D721Med (cell line): Measurements from ENCODE around the gene HPS4.

Source experiments
- DNase-seq: peaks from one replicate; pipeline ENCODE4 v3.0.0; 2011; ENCODE audit warnings: low spot score; ENCODE audit not compliant: insufficient read length
- FAIRE-seq: peaks from 2 replicates; lab custom pipeline; 2011; peaks lifted over from hg19 to GRCh38; lab: Jason Lieb, UNC
- CTCF ChIP-seq: IDR thresholded peaks from 2 replicates; pipeline ENCODE4 v1.5.1; 2012; ENCODE audit warnings: mild to moderate bottlenecking, control low read depth; ENCODE audit not compliant: insufficient read depth; ENCODE audit errors: missing control alignments

The HPS4 gene

GRCh38 chr22:26494506-26494905 lies 10.9 kb upstream of the HPS4 start:
- no peak for TF ChIP-seq CTCF
- no peak for FAIRE-seq

GRCh38 chr22:26492220-26492619 lies 8.6 kb upstream of the HPS4 start:
- no peak for TF ChIP-seq CTCF
- DNase-seq (no peak), FAIRE-seq (no peak)

More at GRCh38 chr22:26494506-26494905, 10.9 kb upstream of the HPS4 start:
- DNase-seq = no peak

- TF ChIP-seq CTCF = no peak
- FAIRE-seq = no peak
Measured at GRCh38 chr22:26489447-26490036, 6.0 kb upstream of the HPS4 start.

GRCh38 chr22:26487996-26488395 lies 4.4 kb upstream of the HPS4 start:
- TF ChIP-seq CTCF = no peak
- FAIRE-seq (no peak), DNase-seq (no peak)

More at GRCh38 chr22:26489447-26490036, 6.0 kb upstream of the HPS4 start:
- DNase-seq = no peak

- TF ChIP-seq CTCF = no peak
- FAIRE-seq = no peak
- DNase-seq = no peak
Measured at GRCh38 chr22:26486394-26486793, 2.8 kb upstream of the HPS4 start.

GRCh38 chr22:26485806-26486390 lies 2.3 kb upstream of the HPS4 start:
- FAIRE-seq (no peak), DNase-seq (no peak)
- TF ChIP-seq CTCF = no peak

GRCh38 chr22:26485013-26485412 lies 1.4 kb upstream of the HPS4 start:
- no peak for FAIRE-seq
- TF ChIP-seq CTCF = no peak

More at GRCh38 chr22:26485013-26485412, 1.4 kb upstream of the HPS4 start:
- DNase-seq = no peak
